Left lung (tissue), 10 donors: Measurements from ENCODE around the gene FAM107B. TPM values are rescaled to one million over a fixed set of nuclear protein-coding genes. Genes with fewer than 3 reads are reported as not detected.

Experiments used
- ATAC-seq: fragments of 200-7000 bp; cut with Tn5 transposase; one replicate; pipeline ENCODE4 v1.9.1; 2020; ENCODE audit warnings: moderate library complexity
- DNase-seq, 4 donors: peaks; one replicate each; pipeline ENCODE4 v3.0.0-alpha.2; 2013 to 2020
- H3K27ac ChIP-seq, 2 donors: fragments of 200-600 bp; sonication (generic) in 1 of 2; one replicate each; pipeline versions ENCODE4 v1.5.0 to v1.8.0; 2020 to 2021
- H3K27me3 ChIP-seq, 2 donors: fragments of 200-600 bp; sonication (generic) in 1 of 2; one replicate each; pipeline versions ENCODE4 v1.5.0 to v1.8.0; 2020 to 2021
- H3K36me3 ChIP-seq, 2 donors: fragments of 200-600 bp; sonication (generic) in 1 of 2; one replicate each; pipeline versions ENCODE4 v1.5.0 to v1.8.0; 2020 to 2021
- H3K4me1 ChIP-seq, 2 donors: fragments of 200-600 bp; one replicate each; pipeline ENCODE4 v1.8.0; 2021
- H3K4me3 ChIP-seq, 2 donors: fragments of 200-600 bp; sonication (generic) in 1 of 2; one replicate each; pipeline versions ENCODE4 v1.5.0 to v1.8.0; 2020 to 2021; ENCODE audit warnings: mild to moderate bottlenecking in 1 of 2
- H3K9me3 ChIP-seq, 2 donors: fragments of 200-600 bp; sonication (generic) in 1 of 2; one replicate each; pipeline versions ENCODE4 v1.5.0 to v1.8.0; 2020 to 2021
- intact Hi-C, 2 donors: fragments of 100-400 bp; cut with DNase I; formaldehyde crosslinking; loops; one replicate each; pipeline versions ENCODE4 v1.11.2 to v1.14.2; 2022
- polyA plus RNA-seq, 6 donors: library from polyadenylated mRNA; unstranded; fragments of 120-200 nt; gene quantifications; one replicate each; pipeline ENCODE4 v1.2.1, GENCODE V29; 2013; ENCODE audit not compliant: insufficient read length in 6 of 6
- total RNA-seq, 2 donors: library from RNA; stranded (reverse); fragmentation: NEBNext Ultra II Directional; extraction: Animal tissue kit (Norgen Biotek cat#: 25700); gene quantifications; one replicate each; pipeline ENCODE4 v1.2.1, GENCODE V29; 2021
- TF ChIP-seq, protein P1 (sequence below), 2 donors: fragments of 200-600 bp; sonication (generic) in 1 of 2; IDR thresholded peaks; one replicate each; pipeline versions ENCODE4 v1.5.0 to v1.8.0; 2021; ENCODE audit warnings: antibody characterized with exemption in 2 of 2
- donor health status: DM: no; HTN: yes; CAD: no.
- donor health status: DM: no; HTN: no; CAD: no.

FAM107B gene
- total and polyA plus RNA-seq, 8 donors = 66.2 to 93.6 (median 83.0) TPM

- no peak overlapping the region for H3K4me3 ChIP-seq
- H3K9me3 ChIP-seq = no peaks in the 10 kb centered on the region
- no peaks in the 10 kb centered on the region for H3K27me3 ChIP-seq
- peaks cover 8 to 95% of the 10 kb centered on the region in 2 donors for H3K4me1 ChIP-seq
- H3K27ac ChIP-seq = peak overlapping the region in 1 of 2 donors; percentile 89
- peaks cover 0 to 12% of the 10 kb centered on the region in 2 donors for H3K36me3 ChIP-seq
- ATAC-seq (no peak), DNase-seq (no peak)
- intact Hi-C loops = no loop called here
- TF ChIP-seq, protein P1, sequence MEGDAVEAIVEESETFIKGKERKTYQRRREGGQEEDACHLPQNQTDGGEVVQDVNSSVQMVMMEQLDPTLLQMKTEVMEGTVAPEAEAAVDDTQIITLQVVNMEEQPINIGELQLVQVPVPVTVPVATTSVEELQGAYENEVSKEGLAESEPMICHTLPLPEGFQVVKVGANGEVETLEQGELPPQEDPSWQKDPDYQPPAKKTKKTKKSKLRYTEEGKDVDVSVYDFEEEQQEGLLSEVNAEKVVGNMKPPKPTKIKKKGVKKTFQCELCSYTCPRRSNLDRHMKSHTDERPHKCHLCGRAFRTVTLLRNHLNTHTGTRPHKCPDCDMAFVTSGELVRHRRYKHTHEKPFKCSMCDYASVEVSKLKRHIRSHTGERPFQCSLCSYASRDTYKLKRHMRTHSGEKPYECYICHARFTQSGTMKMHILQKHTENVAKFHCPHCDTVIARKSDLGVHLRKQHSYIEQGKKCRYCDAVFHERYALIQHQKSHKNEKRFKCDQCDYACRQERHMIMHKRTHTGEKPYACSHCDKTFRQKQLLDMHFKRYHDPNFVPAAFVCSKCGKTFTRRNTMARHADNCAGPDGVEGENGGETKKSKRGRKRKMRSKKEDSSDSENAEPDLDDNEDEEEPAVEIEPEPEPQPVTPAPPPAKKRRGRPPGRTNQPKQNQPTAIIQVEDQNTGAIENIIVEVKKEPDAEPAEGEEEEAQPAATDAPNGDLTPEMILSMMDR (IDR thresholded peaks at IDR 0.05) = no peak
Measured at GRCh38 chr10:14548474-14548873, 226.2 kb downstream of the FAM107B start.

GRCh38 chr10:14547816-14548215 is 226.9 kb downstream of the FAM107B start:
- no peak for ATAC-seq
- Histone ChIP-seq H3K4me3 (no peak overlapping the region), H3K9me3 (no peaks in the 10 kb centered on the region), H3K36me3 (peaks cover 0 to 11% of the 10 kb centered on the region in 2 donors), H3K27ac (peak overlapping the region in 1 of 2 donors; percentile 89), H3K4me1 (peaks cover 3 to 95% of the 10 kb centered on the region in 2 donors), H3K27me3 (no peaks in the 10 kb centered on the region)
- intact Hi-C loops = no loop called here
- TF ChIP-seq, protein P1 (IDR thresholded peaks at IDR 0.05) = no peak
- no peak for DNase-seq

DNA sequence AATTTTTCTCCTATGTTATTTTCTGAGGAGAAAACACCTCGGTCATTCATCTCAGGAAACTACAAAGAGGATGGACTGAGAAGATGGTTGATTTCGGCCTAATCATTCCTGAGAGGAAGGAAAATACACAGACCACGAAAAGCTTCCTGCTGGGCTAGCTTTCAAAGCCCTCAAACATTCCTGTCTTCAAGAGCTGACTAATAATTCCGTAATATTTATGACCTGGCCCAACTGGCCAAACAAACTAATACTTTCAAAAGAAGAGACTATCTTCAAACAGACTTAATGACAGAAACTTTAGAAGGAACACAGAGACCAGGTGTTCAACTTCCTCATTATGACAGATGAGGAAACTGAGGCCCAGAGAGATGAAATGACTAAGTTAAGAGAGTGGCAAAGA is 228.9 kb downstream of the FAM107B start:
- TF ChIP-seq, protein P1 (IDR thresholded peaks at IDR 0.05) = no peak
- Histone ChIP-seq H3K36me3 (peaks cover 0 to 18% of the 10 kb centered on the region in 2 donors), H3K4me1 (peaks cover 3 to 81% of the 10 kb centered on the region in 2 donors), H3K27me3 (no peaks in the 10 kb centered on the region), H3K4me3 (no peak overlapping the region), H3K27ac (peak overlapping the region; percentile 3 to 70), H3K9me3 (no peaks in the 10 kb centered on the region)
- ATAC-seq = peak; percentile 69
- intact Hi-C loops = no loop called here
- no peak for DNase-seq

GRCh38 chr10:14543904-14544210 is 230.8 kb downstream of the FAM107B start:
- H3K27me3 ChIP-seq = no peaks in the 10 kb centered on the region
- TF ChIP-seq, protein P1 (IDR thresholded peaks at IDR 0.05) = no peak

DNA sequence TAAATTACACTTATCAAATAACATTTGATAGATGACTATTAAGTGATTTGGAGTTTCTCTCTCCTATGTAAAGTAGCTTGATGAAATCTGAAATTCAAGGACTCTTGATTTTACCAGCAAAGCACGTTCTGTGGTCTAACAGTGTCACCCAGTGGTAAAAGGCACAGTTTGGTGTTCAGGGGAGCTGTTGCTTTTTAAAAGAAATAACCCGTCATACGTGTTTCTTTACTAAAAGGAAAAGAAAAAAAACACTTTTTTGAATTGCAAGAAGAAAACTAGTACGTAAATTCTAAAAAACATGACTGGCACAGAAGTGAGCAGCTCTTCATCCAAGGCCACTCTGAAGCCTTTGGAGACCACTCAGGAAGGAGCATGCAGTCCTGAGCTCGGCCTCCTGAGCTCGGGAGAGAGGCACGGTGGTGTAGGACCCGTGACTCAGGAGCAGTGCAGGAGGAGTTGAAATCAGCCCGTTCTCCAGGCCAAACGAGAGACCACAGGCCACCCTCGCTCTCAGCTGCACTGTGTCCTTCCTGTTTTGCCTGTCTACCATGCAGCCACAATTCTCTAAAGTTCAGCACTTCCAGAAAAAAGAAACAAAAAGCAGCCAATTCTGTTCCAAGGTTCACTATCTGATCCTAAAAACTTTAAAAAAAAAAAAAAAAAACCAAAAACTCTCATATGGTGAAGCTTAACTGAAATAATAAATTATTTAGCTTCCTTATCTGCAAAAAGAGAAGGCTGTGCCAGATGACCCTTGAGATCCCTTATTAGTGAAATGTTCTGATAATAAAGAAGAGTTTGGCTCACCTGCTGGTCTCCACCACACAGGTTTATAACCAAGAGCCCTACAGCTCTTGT is 231.4 kb downstream of the FAM107B start:
- Histone ChIP-seq H3K4me3 (no peak overlapping the region), H3K4me1 (peaks cover 3 to 68% of the 10 kb centered on the region in 2 donors), H3K9me3 (no peaks in the 10 kb centered on the region), H3K36me3 (peaks cover 0 to 15% of the 10 kb centered on the region in 2 donors), H3K27me3 (no peaks in the 10 kb centered on the region), H3K27ac (peak overlapping the region; percentile 52 to 73)
- TF ChIP-seq, protein P1 (IDR thresholded peaks at IDR 0.05) = peak; percentile 9 to 25
- ATAC-seq (peak; percentile 80), DNase-seq (peak in 3 of 4 donors; percentile 57 to 82 (median 62))
- intact Hi-C loops = no loop called here

More at GRCh38 chr10:14543904-14544210, 230.8 kb downstream of the FAM107B start:
- Histone ChIP-seq H3K36me3 (peaks cover 0 to 18% of the 10 kb centered on the region in 2 donors), H3K27ac (peak overlapping the region in 1 of 2 donors; percentile 73), H3K4me1 (peaks cover 3 to 72% of the 10 kb centered on the region in 2 donors), H3K4me3 (no peak overlapping the region), H3K9me3 (no peaks in the 10 kb centered on the region)
- DNase-seq (no peak), ATAC-seq (no peak)
- intact Hi-C loops = no loop called here
